Astrocyte (in vitro differentiated cells and primary cell): Measurements from ENCODE around the gene SMYD1. TPM values are rescaled to one million over a fixed set of nuclear protein-coding genes. Genes with fewer than 3 reads are reported as not detected.
A peak's percentile ranks its signal among the peaks of the same experiment; 100 is the strongest.

ENCODE experiments used
- DNase-seq: peaks from one replicate; pipeline ENCODE4 v3.0.0-alpha.2; 2010; ENCODE audit warnings: low read depth
- FAIRE-seq: peaks from 2 replicates; lab custom pipeline; 2011; peaks lifted over from hg19 to GRCh38; lab: Jason Lieb, UNC
- H2AFZ ChIP-seq: 2 replicates; pipeline ENCODE4 v1.6.0; 2012; ENCODE audit warnings: low read depth, low read length, inconsistent platforms
- H3K27ac ChIP-seq: 2 replicates; pipeline ENCODE4 v1.5.1; 2011; ENCODE audit warnings: low read depth, low read length, inconsistent platforms
- H3K27me3 ChIP-seq: 2 replicates; pipeline ENCODE4 v1.6.0; 2011; ENCODE audit warnings: low read length, inconsistent platforms; ENCODE audit not compliant: insufficient read depth
- H3K36me3 ChIP-seq: 2 replicates; pipeline ENCODE4 v1.5.1; 2011; ENCODE audit warnings: low read length, inconsistent platforms; ENCODE audit not compliant: insufficient read depth
- H3K4me1 ChIP-seq: 2 replicates; pipeline ENCODE4 v1.5.1; 2011; ENCODE audit warnings: low read length, inconsistent platforms; ENCODE audit not compliant: insufficient read depth
- H3K4me2 ChIP-seq: 2 replicates; pipeline ENCODE4 v1.6.0; 2012; ENCODE audit warnings: low read length, inconsistent platforms
- H3K4me3 ChIP-seq: 2 replicates; pipeline ENCODE4 v1.5.1; 2011; ENCODE audit warnings: low read depth, mild to moderate bottlenecking, low read length, inconsistent platforms; ENCODE audit not compliant: insufficient read depth
- H3K79me2 ChIP-seq: 2 replicates; pipeline ENCODE4 v1.6.0; 2012; ENCODE audit warnings: mild to moderate bottlenecking, low read length, inconsistent platforms; ENCODE audit not compliant: insufficient read depth
- H3K9ac ChIP-seq: 2 replicates; pipeline ENCODE4 v1.6.0; 2012; ENCODE audit warnings: mild to moderate bottlenecking, low read length, inconsistent platforms
- H3K9me3 ChIP-seq: 2 replicates; pipeline ENCODE4 v1.5.1; 2012; ENCODE audit warnings: low read depth, mild to moderate bottlenecking, low read length, inconsistent platforms; ENCODE audit not compliant: insufficient read depth
- H4K20me1 ChIP-seq: 2 replicates; pipeline ENCODE4 v1.6.0; 2012; ENCODE audit warnings: low read length, inconsistent platforms; ENCODE audit not compliant: insufficient read depth
- H3K27ac Mint-ChIP-seq: one replicate; pipeline ENCODE4 v1.8.0; 2021; ENCODE audit warnings: mild to moderate bottlenecking, mixed read lengths; ENCODE audit not compliant: unreplicated experiment
- H3K27me3 Mint-ChIP-seq: one replicate; pipeline ENCODE4 v1.8.0; 2021; ENCODE audit warnings: low read depth, mixed read lengths; ENCODE audit not compliant: unreplicated experiment
- H3K36me3 Mint-ChIP-seq: one replicate; pipeline ENCODE4 v1.8.0; 2021; ENCODE audit warnings: low read depth, mixed read lengths; ENCODE audit not compliant: unreplicated experiment
- H3K4me1 Mint-ChIP-seq: one replicate; pipeline ENCODE4 v1.8.0; 2021; ENCODE audit warnings: low read depth, mixed read lengths; ENCODE audit not compliant: unreplicated experiment
- H3K4me3 Mint-ChIP-seq: one replicate; pipeline ENCODE4 v1.8.0; 2021; ENCODE audit warnings: mild to moderate bottlenecking, moderate library complexity, mixed read lengths; ENCODE audit not compliant: unreplicated experiment
- H3K9me3 Mint-ChIP-seq: one replicate; pipeline ENCODE4 v1.8.0; 2021; ENCODE audit warnings: mild to moderate bottlenecking, mixed read lengths; ENCODE audit not compliant: unreplicated experiment
- CTCF ChIP-seq: IDR thresholded peaks from 2 replicates; pipeline ENCODE4 v1.5.1; 2011; ENCODE audit warnings: low read depth, mild to moderate bottlenecking, inconsistent platforms, low read length, moderate library complexity; ENCODE audit not compliant: insufficient read depth
- EZH2 ChIP-seq: IDR thresholded peaks from 2 replicates; pipeline ENCODE4 v1.6.1; 2012; ENCODE audit warnings: mild to moderate bottlenecking, low read length, inconsistent platforms; ENCODE audit not compliant: insufficient read depth
- total RNA-seq: library from RNA; stranded (reverse); gene quantifications from 2 replicates; pipeline ENCODE4 v1.2.1, GENCODE V29; 2021

Gene SMYD1
- total RNA-seq, 1 donor from 2014 or later = not detected

GRCh38 chr2:88053934-88054781 is 13.5 kb upstream of the SMYD1 start:
- peak overlapping the region; percentile 91 for H3K4me2 ChIP-seq
- peak overlapping the region; percentile 97 for H3K27ac Mint-ChIP-seq
- H3K79me2 ChIP-seq = peaks cover 56% of the 10 kb centered on the region
- H3K4me3 ChIP-seq = peak overlapping the region; percentile 83
- H4K20me1 ChIP-seq = peaks cover 5% of the 10 kb centered on the region
- H3K36me3 Mint-ChIP-seq = peaks cover 4% of the 10 kb centered on the region
- H3K27me3 ChIP-seq = no peaks in the 10 kb centered on the region
- no peak for FAIRE-seq
- peak overlapping the region; percentile 97 for H3K9ac ChIP-seq
- peak overlapping the region; percentile 91 for H3K27ac ChIP-seq
- no peak overlapping the region for H2AFZ ChIP-seq
- H3K9me3 Mint-ChIP-seq = no peaks in the 10 kb centered on the region
- H3K27me3 Mint-ChIP-seq = no peaks in the 10 kb centered on the region
- peak; percentile 34 for DNase-seq
- peak overlapping the region; percentile 96 for H3K4me3 Mint-ChIP-seq
- H3K9me3 ChIP-seq = no peaks in the 10 kb centered on the region
- H3K4me1 ChIP-seq = peaks cover 17% of the 10 kb centered on the region
- TF ChIP-seq CTCF (no peak), EZH2 (no peak)
- peaks cover 18% of the 10 kb centered on the region for H3K4me1 Mint-ChIP-seq
- H3K36me3 ChIP-seq = peaks cover 3% of the 10 kb centered on the region

DNA sequence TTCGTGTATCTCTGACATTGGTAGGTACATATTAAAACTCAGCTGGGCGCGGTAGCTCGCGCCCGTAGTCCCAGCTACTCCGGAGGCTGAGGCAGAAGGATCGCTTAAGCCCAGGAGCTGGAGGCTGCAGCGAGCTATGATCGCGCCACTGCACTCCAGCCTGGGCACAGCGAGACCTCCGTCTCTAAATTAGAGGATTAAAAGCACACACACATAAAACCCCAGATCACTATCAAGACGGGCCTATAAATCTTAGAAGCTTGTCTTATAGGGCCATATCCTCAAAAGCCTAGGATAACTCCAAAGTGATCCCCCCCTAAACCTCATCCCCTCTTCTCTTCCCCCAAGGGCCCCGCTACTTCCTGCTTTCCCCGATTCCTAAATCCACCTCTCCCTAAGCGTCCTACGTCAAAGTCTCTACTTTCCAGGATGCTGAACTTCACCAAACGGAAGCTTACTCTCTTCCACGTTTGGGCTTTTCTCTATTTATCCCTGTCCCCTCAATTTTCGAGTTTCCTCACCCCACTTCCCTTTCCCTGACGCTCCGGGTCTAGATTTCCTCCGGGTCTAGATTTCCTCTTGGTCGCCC is 12.7 kb upstream of the SMYD1 start:
- DNase-seq = peak; percentile 21

More for the DNA sequence above, 12.7 kb upstream of the SMYD1 start:
- Histone ChIP-seq H3K36me3 (no peaks in the 10 kb centered on the region), H3K9ac (peak overlapping the region; percentile 97), H3K9me3 (no peaks in the 10 kb centered on the region), H3K27ac (peak overlapping the region; percentile 91), H3K4me2 (peak overlapping the region; percentile 91), H3K27me3 (no peaks in the 10 kb centered on the region), H3K4me3 (peak overlapping the region; percentile 83), H2AFZ (peak overlapping the region; percentile 84), H3K79me2 (peaks cover 56% of the 10 kb centered on the region), H4K20me1 (peaks cover 5% of the 10 kb centered on the region), H3K4me1 (peaks cover 17% of the 10 kb centered on the region)
- Mint-ChIP-seq H3K36me3 (peaks cover 4% of the 10 kb centered on the region), H3K27ac (peak overlapping the region; percentile 97), H3K4me1 (peaks cover 18% of the 10 kb centered on the region), H3K9me3 (no peaks in the 10 kb centered on the region), H3K27me3 (no peaks in the 10 kb centered on the region), H3K4me3 (peak overlapping the region; percentile 96)
- no peak for TF ChIP-seq EZH2
- TF ChIP-seq CTCF = no peak
- FAIRE-seq = no peak
